CD8-positive, alpha-beta memory T cell (primary cell): ENCODE results near the gene GDF15. TPM values are rescaled to one million over a fixed set of nuclear protein-coding genes. Genes with fewer than 3 reads are reported as not detected.
A peak's percentile ranks its signal among the peaks of the same experiment; 100 is the strongest.

Source experiments
- CTCF ChIA-PET: fragments of 350-600 bp; sonication (Branson Sonifier 250); formaldehyde crosslinking; loops from one replicate; lab custom pipeline; 2021; ENCODE audit warnings: antibody characterized with exemption; lab: Charles Lee
- POLR2A ChIA-PET: fragments of 350-600 bp; sonication (Branson Sonifier 250); formaldehyde crosslinking; loops from one replicate; lab custom pipeline; 2021; ENCODE audit warnings: antibody characterized with exemption; lab: Charles Lee
- DNase-seq, 5 donors: peaks; one replicate each; pipeline versions ENCODE4 v3.0.0 to v3.0.0-alpha.2; 2020 to 2022; ENCODE audit warnings: mixed read lengths in 1 of 5
- H3K27ac ChIP-seq: one replicate; pipeline ENCODE4 v1.7.0; 2013; ENCODE audit warnings: low read depth, mild to moderate bottlenecking, low read length, moderate library complexity
- H3K27me3 ChIP-seq: 2 replicates; pipeline ENCODE4 v1.7.0; 2013; ENCODE audit warnings: low read length, mild to moderate bottlenecking; ENCODE audit not compliant: insufficient read depth, poor library complexity, severe bottlenecking
- H3K36me3 ChIP-seq: 2 replicates; pipeline ENCODE4 v1.7.0; 2013; ENCODE audit warnings: mild to moderate bottlenecking, low read length, moderate library complexity; ENCODE audit not compliant: insufficient read depth
- H3K4me1 ChIP-seq: 2 replicates; pipeline ENCODE4 v1.7.0; 2013; ENCODE audit warnings: mild to moderate bottlenecking, low read length, moderate library complexity; ENCODE audit not compliant: insufficient read depth
- H3K4me3 ChIP-seq: 2 replicates; pipeline ENCODE4 v1.7.0; 2013; ENCODE audit warnings: mild to moderate bottlenecking, low read length
- H3K9me3 ChIP-seq: 2 replicates; pipeline ENCODE4 v1.7.0; 2013; ENCODE audit warnings: mild to moderate bottlenecking, low read length
- H3K27ac Mint-ChIP-seq, 8 donors: one replicate each; pipeline ENCODE4 v1.8.0; 2020 to 2021; ENCODE audit warnings: mixed read lengths in 8 of 8, mild to moderate bottlenecking in 6 of 8, inconsistent platforms in 3 of 8, moderate library complexity in 3 of 8
- H3K27me3 Mint-ChIP-seq, 2 donors: one replicate each; pipeline ENCODE4 v1.8.0; 2020 to 2021; ENCODE audit warnings: mixed read lengths in 2 of 2, mild to moderate bottlenecking in 1 of 2, moderate library complexity in 1 of 2
- H3K36me3 Mint-ChIP-seq, 3 donors: one replicate each; pipeline ENCODE4 v1.8.0; 2020 to 2021; ENCODE audit warnings: mixed read lengths in 3 of 3, inconsistent platforms in 1 of 3, mild to moderate bottlenecking in 1 of 3
- H3K4me1 Mint-ChIP-seq, 3 donors: one replicate each; pipeline ENCODE4 v1.8.0; 2020 to 2021; ENCODE audit warnings: mixed read lengths in 3 of 3, inconsistent platforms in 1 of 3, mild to moderate bottlenecking in 1 of 3
- H3K4me3 Mint-ChIP-seq, 7 donors: one replicate each; pipeline ENCODE4 v1.8.0; 2020 to 2021; ENCODE audit warnings: mixed read lengths in 7 of 7, mild to moderate bottlenecking in 6 of 7, moderate library complexity in 4 of 7, inconsistent platforms in 2 of 7
- H3K9me3 Mint-ChIP-seq, 5 donors: one replicate each; pipeline ENCODE4 v1.8.0; 2020 to 2022; ENCODE audit warnings: mixed read lengths in 5 of 5, mild to moderate bottlenecking in 3 of 5, moderate library complexity in 2 of 5, inconsistent platforms in 1 of 5
- polyA plus RNA-seq: library from polyadenylated mRNA; unstranded; fragments of 300-500 nt; fragmentation: Illumina TruSeq; gene quantifications from one replicate; pipeline ENCODE4 v1.2.3, GENCODE V29; 2021
- total RNA-seq, 2 experiments: library from RNA; stranded (reverse); gene quantifications; one replicate each; pipeline ENCODE4 v1.2.3, GENCODE V29; 2021

GDF15 gene
- total and polyA plus RNA-seq, 3 experiments from 2014 or later: 0.28 to 0.29 TPM; not detected in 1

GRCh38 chr19:18431351-18432197 is 45.6 kb downstream of the GDF15 start:
- no peaks in the 10 kb centered on the region for H3K27me3 ChIP-seq
- H3K36me3 Mint-ChIP-seq: peaks cover 0 to 12% (median 0%) of the 10 kb centered on the region in 3 donors
- DNase-seq: no peak
- H3K27me3 Mint-ChIP-seq: no peaks in the 10 kb centered on the region
- H3K9me3 Mint-ChIP-seq: no peaks in the 10 kb centered on the region
- H3K4me1 Mint-ChIP-seq: peaks cover 9 to 62% (median 18%) of the 10 kb centered on the region in 3 donors
- H3K4me3 Mint-ChIP-seq: peak overlapping the region in 2 of 7 donors; percentile 23 to 41
- H3K36me3 ChIP-seq: no peaks in the 10 kb centered on the region
- ChIA-PET CTCF (interaction anchor here (0.9 kb wide), 1 partner anchor 19 kb away, joined by 4 read pairs; no protein-coding TSS in a partner anchor), POLR2A (interaction anchor here (0.5 kb wide), 1 partner anchor 48 kb away, joined by 6 read pairs; no protein-coding TSS in a partner anchor)
- H3K27ac Mint-ChIP-seq: peak overlapping the region in 4 of 8 donors; percentile 21 to 97 (median 30)
- no peak overlapping the region for H3K4me3 ChIP-seq
- no peaks in the 10 kb centered on the region for H3K9me3 ChIP-seq
- peaks cover 33% of the 10 kb centered on the region for H3K4me1 ChIP-seq
- no peak overlapping the region for H3K27ac ChIP-seq

DNA sequence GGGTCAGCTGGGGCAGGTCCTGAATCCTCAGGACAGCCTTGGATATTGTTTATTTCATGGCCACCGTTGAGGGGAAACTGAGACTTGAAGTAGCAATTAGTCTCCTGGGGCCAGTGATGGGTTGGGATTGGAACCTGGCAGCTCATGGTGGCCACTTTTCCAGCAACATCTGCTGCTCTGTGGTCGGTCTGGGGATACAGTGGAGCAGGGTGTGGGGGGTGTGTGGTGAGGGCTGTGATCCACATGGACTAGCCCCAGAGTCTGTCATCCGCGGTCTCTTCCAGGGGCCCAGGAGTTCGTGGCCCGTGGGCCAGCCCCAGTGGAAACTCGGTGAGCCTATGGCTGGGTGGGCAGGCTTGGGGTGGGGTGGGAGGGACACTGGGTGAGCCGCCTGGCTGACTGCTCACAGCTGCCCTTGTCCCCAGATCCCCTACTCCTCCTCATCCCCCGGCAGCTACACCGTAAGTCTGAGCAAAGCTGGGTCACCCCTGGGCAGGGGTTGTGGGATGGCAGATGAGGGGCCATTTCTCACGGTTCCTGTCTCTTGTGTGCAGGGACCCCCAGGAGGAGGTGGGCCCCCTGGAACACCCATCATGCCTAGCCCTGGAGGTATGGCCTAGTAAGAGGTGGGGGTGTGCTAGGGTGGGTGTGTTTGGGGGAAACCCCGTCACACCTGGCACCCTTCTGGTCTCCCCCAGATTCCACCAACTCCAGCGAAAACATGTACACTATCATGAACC is 46.5 kb downstream of the GDF15 start:
- no peaks in the 10 kb centered on the region for H3K36me3 ChIP-seq
- H3K27ac ChIP-seq: peak overlapping the region; percentile 24
- Mint-ChIP-seq H3K36me3 (peaks cover 0 to 15% (median 0%) of the 10 kb centered on the region in 3 donors), H3K9me3 (no peaks in the 10 kb centered on the region), H3K27ac (peak overlapping the region in 6 of 8 donors; percentile 27 to 90 (median 32)), H3K4me3 (peak overlapping the region; percentile 32 to 51 (median 44)), H3K4me1 (peaks cover 9 to 58% (median 18%) of the 10 kb centered on the region in 3 donors), H3K27me3 (no peaks in the 10 kb centered on the region)
- no peaks in the 10 kb centered on the region for H3K9me3 ChIP-seq
- ChIA-PET POLR2A (interaction anchor here (0.5 kb wide), 1 partner anchor 47 kb away, joined by 6 read pairs; no protein-coding TSS in a partner anchor), CTCF (interaction anchor here (0.9 kb wide), 1 partner anchor 18 kb away, joined by 4 read pairs; no protein-coding TSS in a partner anchor)
- peak overlapping the region; percentile 47 for H3K4me3 ChIP-seq
- DNase-seq: no peak
- H3K4me1 ChIP-seq: peaks cover 35% of the 10 kb centered on the region
- no peaks in the 10 kb centered on the region for H3K27me3 ChIP-seq

- ChIA-PET CTCF (interaction anchor here (1.6 kb wide), 1 partner anchor 87 kb away, joined by 4 read pairs; no protein-coding TSS in a partner anchor), POLR2A (interaction anchor here (4.6 kb wide), 1 partner anchor 12 kb away, joined by 42 read pairs; the partner anchor contains the start of gene SSBP4)
- peak in 3 of 5 donors; percentile 34 to 67 (median 62) for DNase-seq
- Histone ChIP-seq H3K9me3 (no peaks in the 10 kb centered on the region), H3K27me3 (no peaks in the 10 kb centered on the region), H3K36me3 (no peaks in the 10 kb centered on the region), H3K4me3 (peak overlapping the region; percentile 47), H3K27ac (peak overlapping the region; percentile 24), H3K4me1 (peaks cover 34% of the 10 kb centered on the region)
- H3K9me3 Mint-ChIP-seq: no peaks in the 10 kb centered on the region
- H3K36me3 Mint-ChIP-seq: peaks cover 0 to 15% (median 0%) of the 10 kb centered on the region in 3 donors
- peak overlapping the region in 6 of 7 donors; percentile 41 to 51 (median 46) for H3K4me3 Mint-ChIP-seq
- no peaks in the 10 kb centered on the region for H3K27me3 Mint-ChIP-seq
- H3K4me1 Mint-ChIP-seq: peaks cover 9 to 52% (median 16%) of the 10 kb centered on the region in 3 donors
- peak overlapping the region in 3 of 8 donors; percentile 29 to 90 (median 75) for H3K27ac Mint-ChIP-seq
These were observed 47.2 kb downstream of the GDF15 start for GRCh38 chr19:18433015-18433691.

DNA sequence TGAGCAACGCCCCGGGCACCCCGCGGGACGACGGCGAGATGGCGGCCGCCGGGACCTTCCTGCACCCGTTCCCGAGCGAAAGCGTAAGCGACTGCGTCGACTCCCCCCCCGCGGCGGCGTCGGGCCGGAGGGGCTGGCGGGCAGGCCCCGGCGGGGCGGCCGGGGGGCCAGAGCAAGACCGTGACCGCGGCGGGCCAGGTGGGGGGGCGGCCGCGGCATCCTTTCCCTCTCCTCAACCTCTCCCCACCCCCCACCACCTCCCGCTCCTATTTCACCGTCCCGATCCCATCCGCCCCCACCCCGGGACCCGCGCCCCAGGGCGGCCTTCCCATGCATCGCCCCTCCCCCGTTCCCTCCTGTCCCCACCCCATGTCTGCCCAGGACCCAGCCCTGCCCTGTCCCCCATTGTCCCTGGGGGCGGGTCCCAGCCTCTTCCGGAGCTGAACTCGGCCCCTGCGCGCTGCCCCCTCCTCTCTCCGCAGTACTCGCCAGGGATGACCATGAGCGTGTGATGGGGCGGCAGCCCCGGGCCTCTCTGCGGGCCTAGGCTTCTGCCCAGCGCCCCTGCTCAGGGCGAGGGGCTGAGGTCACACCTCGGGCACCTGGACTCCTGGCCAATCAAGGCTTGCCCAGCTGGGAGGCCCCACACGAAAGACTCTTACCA is 47.9 kb downstream of the GDF15 start:
- Histone ChIP-seq H3K36me3 (no peaks in the 10 kb centered on the region), H3K4me1 (peaks cover 27% of the 10 kb centered on the region), H3K27me3 (no peaks in the 10 kb centered on the region), H3K4me3 (no peak overlapping the region), H3K27ac (no peak overlapping the region), H3K9me3 (no peaks in the 10 kb centered on the region)
- H3K27me3 Mint-ChIP-seq: no peaks in the 10 kb centered on the region
- peaks cover 0 to 14% (median 0%) of the 10 kb centered on the region in 3 donors for H3K36me3 Mint-ChIP-seq
- H3K4me1 Mint-ChIP-seq: peaks cover 9 to 46% (median 16%) of the 10 kb centered on the region in 3 donors
- no peaks in the 10 kb centered on the region for H3K9me3 Mint-ChIP-seq
- peak overlapping the region in 5 of 7 donors; percentile 23 to 51 (median 44) for H3K4me3 Mint-ChIP-seq
- ChIA-PET POLR2A (interaction anchor here (4.6 kb wide), 1 partner anchor 12 kb away, joined by 42 read pairs; the partner anchor contains the start of gene SSBP4), CTCF (interaction anchor here (1.6 to 3.5 kb wide), 2 partner anchors 15 to 86 kb away, joined by 4 to 12 read pairs; partner anchors contain the start of gene SSBP4)
- H3K27ac Mint-ChIP-seq: peak overlapping the region in 3 of 8 donors; percentile 38 to 81 (median 45)
- DNase-seq: no peak

DNA sequence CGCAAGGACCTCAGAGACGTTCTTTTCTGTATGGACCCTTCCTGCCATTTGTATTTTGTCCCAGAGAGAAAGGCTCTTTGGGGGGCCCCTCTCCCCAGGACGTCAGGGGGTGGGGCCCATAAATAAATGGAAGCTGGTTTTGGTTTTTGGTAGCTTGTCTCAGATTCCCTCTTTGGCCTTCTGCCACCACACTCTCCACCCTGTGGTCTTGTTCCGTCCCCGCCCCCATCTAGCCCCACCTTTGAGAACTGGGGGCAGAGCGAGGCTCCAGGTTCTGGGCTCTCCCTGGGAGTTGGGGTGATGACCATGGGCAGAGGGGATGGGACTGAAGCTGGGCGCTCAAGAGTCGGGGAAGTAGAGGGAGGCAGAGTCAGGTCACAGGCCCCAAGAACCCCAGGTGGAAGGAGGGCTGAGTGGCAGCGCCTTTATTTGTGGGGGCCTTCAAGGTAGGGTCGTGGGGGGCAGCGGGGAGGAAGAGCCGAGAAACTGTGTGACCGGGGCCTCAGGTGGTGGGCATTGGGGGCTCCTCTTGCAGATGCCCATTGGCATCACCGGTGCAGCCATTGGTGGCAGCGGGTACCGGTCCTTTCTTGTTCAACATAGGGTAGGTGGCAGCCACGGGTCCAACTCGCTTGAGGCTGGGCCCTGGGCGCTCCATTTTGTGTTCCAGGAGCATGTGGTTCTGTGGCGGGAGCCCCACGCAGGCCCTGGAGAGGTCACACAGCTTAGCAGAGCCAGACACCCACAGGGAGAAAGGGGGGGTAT is 48.6 kb downstream of the GDF15 start:
- Histone ChIP-seq H3K4me3 (no peak overlapping the region), H3K27ac (no peak overlapping the region), H3K9me3 (no peaks in the 10 kb centered on the region), H3K4me1 (peaks cover 28% of the 10 kb centered on the region), H3K27me3 (no peaks in the 10 kb centered on the region), H3K36me3 (no peaks in the 10 kb centered on the region)
- DNase-seq: no peak
- no peaks in the 10 kb centered on the region for H3K27me3 Mint-ChIP-seq
- peaks cover 0 to 14% (median 0%) of the 10 kb centered on the region in 3 donors for H3K36me3 Mint-ChIP-seq
- ChIA-PET CTCF (interaction anchor here (0.9 to 3.5 kb wide), 4 partner anchors 16 to 86 kb away, joined by 3 to 12 read pairs (median 4); partner anchors contain the start of gene SSBP4), POLR2A (interaction anchor here (4.6 kb wide), 1 partner anchor 13 kb away, joined by 42 read pairs; the partner anchor contains the start of gene SSBP4)
- H3K9me3 Mint-ChIP-seq: no peaks in the 10 kb centered on the region
- peaks cover 9 to 51% (median 16%) of the 10 kb centered on the region in 3 donors for H3K4me1 Mint-ChIP-seq
- peak overlapping the region in 6 of 8 donors; percentile 26 to 81 (median 42) for H3K27ac Mint-ChIP-seq
- peak overlapping the region; percentile 40 to 66 (median 51) for H3K4me3 Mint-ChIP-seq

GRCh38 chr19:18435178-18435841 is 49.4 kb downstream of the GDF15 start:
- Histone ChIP-seq H3K4me3 (no peak overlapping the region), H3K9me3 (no peaks in the 10 kb centered on the region), H3K4me1 (peaks cover 21% of the 10 kb centered on the region), H3K36me3 (no peaks in the 10 kb centered on the region), H3K27me3 (no peaks in the 10 kb centered on the region), H3K27ac (no peak overlapping the region)
- ChIA-PET POLR2A (interaction anchor here (4.6 kb wide), 1 partner anchor 14 kb away, joined by 42 read pairs; the partner anchor contains the start of gene SSBP4), CTCF (interaction anchor here (0.9 to 3.5 kb wide), 5 partner anchors 10 to 85 kb away, joined by 3 to 12 read pairs (median 4); partner anchors contain the start of gene SSBP4)
- H3K36me3 Mint-ChIP-seq: peaks cover 0 to 14% (median 0%) of the 10 kb centered on the region in 3 donors
- peaks cover 0 to 3% of the 10 kb centered on the region in 2 donors for H3K27me3 Mint-ChIP-seq
- peak overlapping the region in 5 of 7 donors; percentile 44 to 68 (median 49) for H3K4me3 Mint-ChIP-seq
- no peaks in the 10 kb centered on the region for H3K9me3 Mint-ChIP-seq
- peak in 1 of 5 donors; percentile 52 for DNase-seq
- H3K4me1 Mint-ChIP-seq: peaks cover 5 to 48% (median 14%) of the 10 kb centered on the region in 3 donors
- H3K27ac Mint-ChIP-seq: peak overlapping the region in 2 of 8 donors; percentile 47 to 81
